Ishikawa (cell line): ENCODE measurements around the gene USP11.

ENCODE experiments used
- FOXM1 ChIP-seq: IDR thresholded peaks from 2 replicates; pipeline ENCODE4 v1.6.1; 2012; ENCODE audit warnings: low read depth, borderline replicate concordance
- NFIC ChIP-seq: IDR thresholded peaks from 2 replicates; pipeline ENCODE4 v1.6.1; 2012
- RAD21 ChIP-seq: IDR thresholded peaks from 2 replicates; pipeline ENCODE4 v1.6.1; 2012; ENCODE audit warnings: low read depth
- YY1 ChIP-seq: IDR thresholded peaks from 2 replicates; pipeline ENCODE4 v1.6.1; 2012; ENCODE audit warnings: low read depth
- ZBTB7A ChIP-seq: IDR thresholded peaks from 2 replicates; pipeline ENCODE4 v1.6.1; 2012; ENCODE audit warnings: low read depth
- TF ChIP-seq, protein P1 (sequence below): IDR thresholded peaks from 2 replicates; pipeline ENCODE4 v1.6.1; 2012; ENCODE audit warnings: low read depth, mild to moderate bottlenecking

DNA sequence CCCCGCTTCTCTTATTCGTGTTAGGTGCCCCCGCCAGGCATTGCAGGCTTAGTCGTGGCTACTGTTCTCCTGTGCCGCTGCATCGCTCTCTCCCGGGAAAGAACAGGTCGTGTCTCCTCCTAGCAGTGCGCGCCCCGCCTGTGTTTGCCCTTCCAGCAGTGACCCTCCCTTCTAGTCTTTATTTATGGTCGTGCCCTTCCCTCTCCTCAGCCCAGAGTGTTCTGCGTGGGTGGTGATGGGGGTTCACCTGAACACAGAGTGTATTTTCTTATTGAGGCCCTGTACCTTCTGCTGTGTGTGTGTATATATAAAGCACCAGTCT is 15.2 kb downstream of the USP11 start:
- TF ChIP-seq YY1 (no peak), RAD21 (no peak), FOXM1 (no peak), ZBTB7A (no peak), NFIC (no peak)
- TF ChIP-seq, protein P1, sequence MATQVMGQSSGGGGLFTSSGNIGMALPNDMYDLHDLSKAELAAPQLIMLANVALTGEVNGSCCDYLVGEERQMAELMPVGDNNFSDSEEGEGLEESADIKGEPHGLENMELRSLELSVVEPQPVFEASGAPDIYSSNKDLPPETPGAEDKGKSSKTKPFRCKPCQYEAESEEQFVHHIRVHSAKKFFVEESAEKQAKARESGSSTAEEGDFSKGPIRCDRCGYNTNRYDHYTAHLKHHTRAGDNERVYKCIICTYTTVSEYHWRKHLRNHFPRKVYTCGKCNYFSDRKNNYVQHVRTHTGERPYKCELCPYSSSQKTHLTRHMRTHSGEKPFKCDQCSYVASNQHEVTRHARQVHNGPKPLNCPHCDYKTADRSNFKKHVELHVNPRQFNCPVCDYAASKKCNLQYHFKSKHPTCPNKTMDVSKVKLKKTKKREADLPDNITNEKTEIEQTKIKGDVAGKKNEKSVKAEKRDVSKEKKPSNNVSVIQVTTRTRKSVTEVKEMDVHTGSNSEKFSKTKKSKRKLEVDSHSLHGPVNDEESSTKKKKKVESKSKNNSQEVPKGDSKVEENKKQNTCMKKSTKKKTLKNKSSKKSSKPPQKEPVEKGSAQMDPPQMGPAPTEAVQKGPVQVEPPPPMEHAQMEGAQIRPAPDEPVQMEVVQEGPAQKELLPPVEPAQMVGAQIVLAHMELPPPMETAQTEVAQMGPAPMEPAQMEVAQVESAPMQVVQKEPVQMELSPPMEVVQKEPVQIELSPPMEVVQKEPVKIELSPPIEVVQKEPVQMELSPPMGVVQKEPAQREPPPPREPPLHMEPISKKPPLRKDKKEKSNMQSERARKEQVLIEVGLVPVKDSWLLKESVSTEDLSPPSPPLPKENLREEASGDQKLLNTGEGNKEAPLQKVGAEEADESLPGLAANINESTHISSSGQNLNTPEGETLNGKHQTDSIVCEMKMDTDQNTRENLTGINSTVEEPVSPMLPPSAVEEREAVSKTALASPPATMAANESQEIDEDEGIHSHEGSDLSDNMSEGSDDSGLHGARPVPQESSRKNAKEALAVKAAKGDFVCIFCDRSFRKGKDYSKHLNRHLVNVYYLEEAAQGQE, result no peak
